Transverse colon (tissue), 4 donors: ENCODE results near the gene NMBR. TPM values are rescaled to one million over a fixed set of nuclear protein-coding genes. Genes with fewer than 3 reads are reported as not detected.
"Not testable (repeated sequence)": the region's sequence is repeated elsewhere in the genome, so short reads cannot be mapped to it uniquely, and the experiment has no call there.

Source experiments
- DNase-seq: peaks from one replicate; pipeline ENCODE4 v3.0.0-alpha.2; 2019
- H3K27ac ChIP-seq, 4 donors: fragments of 200-600 bp; sonication (generic); 2 replicates each; pipeline ENCODE4 v1.5.1; 2016 to 2018; ENCODE audit warnings: inconsistent platforms in 4 of 4
- H3K27me3 ChIP-seq: fragments of 200-600 bp; sonication (generic); 2 replicates; pipeline ENCODE4 v1.5.1; 2017; ENCODE audit warnings: inconsistent platforms
- H3K36me3 ChIP-seq, 4 donors: fragments of 200-600 bp; sonication (generic); 2 replicates each; pipeline ENCODE4 v1.5.1; 2017 to 2019; ENCODE audit warnings: inconsistent platforms in 4 of 4
- H3K4me1 ChIP-seq, 4 donors: fragments of 200-600 bp; sonication (generic); 2 replicates each; pipeline ENCODE4 v1.5.1; 2017 to 2020; ENCODE audit warnings: inconsistent platforms in 4 of 4
- H3K4me3 ChIP-seq, 4 donors: fragments of 200-600 bp; sonication (generic); 1 replicate in 1 of 4; 2 replicates in 3 of 4; pipeline versions ENCODE4 v1.5.1 to v1.6.1; 2017 to 2019; ENCODE audit warnings: inconsistent platforms in 4 of 4
- H3K9me3 ChIP-seq, 2 donors: fragments of 200-600 bp; sonication (generic); 2 replicates each; pipeline ENCODE4 v1.5.1; 2017 to 2019; ENCODE audit warnings: inconsistent platforms in 2 of 2
- CTCF ChIP-seq, 5 experiments: fragments of 200-600 bp in 3 of 5; fragments of 450-650 bp in 2 of 5; sonication (generic) in 3 of 5; IDR thresholded peaks; 1 replicate in 2 of 5; 2 replicates in 3 of 5; pipeline ENCODE4 v1.5.1; 2016 to 2017; ENCODE audit warnings: antibody characterized with exemption in 5 of 5, inconsistent platforms in 3 of 5, mild to moderate bottlenecking in 2 of 5, moderate library complexity in 1 of 5
- EP300 ChIP-seq: sonication (generic); formaldehyde crosslinking; IDR thresholded peaks from one replicate; pipeline ENCODE4 v1.6.1; 2017; ENCODE audit warnings: antibody characterized with exemption, low read depth
- POLR2A ChIP-seq: fragments of 450-650 bp; IDR thresholded peaks from one replicate; pipeline ENCODE4 v1.6.1; 2016; ENCODE audit warnings: antibody characterized with exemption, mild to moderate bottlenecking, moderate library complexity
- POLR2AphosphoS5 ChIP-seq, 3 donors: sonication (generic); formaldehyde crosslinking; IDR thresholded peaks; one replicate each; pipeline ENCODE4 v1.6.1; 2016; ENCODE audit warnings: antibody characterized with exemption in 3 of 3
- WGBS, 2 donors: methylation state at CpG; one replicate each; pipeline ENCODE4 v1.1.5; 2018; ENCODE audit warnings: low coverage in 1 of 2; 5-methylcytosine and 5-hydroxymethylcytosine counted together
- in situ Hi-C, 4 donors: fragments of 200-750 bp; cut with MboI; loops; one replicate each; pipeline versions ENCODE4 v1.15.0 to v1.15.1; 2017; ENCODE audit warnings: low sequenced_read_pairs in 3 of 4, low pct_ligation_motif_present in 1 of 4, low pct_unique_long_range_greater_than_20kb in 1 of 4
- intact Hi-C: fragments of 100-400 bp; cut with DNase I; formaldehyde crosslinking; loops from one replicate; pipeline ENCODE4 v1.15.1; 2023; ENCODE audit warnings: low total_unique reads
- total RNA-seq, 4 donors: library from RNA; depleted of rRNA; stranded (reverse); fragments of >200 nt; gene quantifications; one replicate each; pipeline ENCODE4 v1.1.0, GENCODE V29; 2016

Gene NMBR
- total RNA-seq, 4 donors from 2014 or later, result not detected

GRCh38 chr6:142155091-142155490 lies 8.2 kb upstream of the NMBR start:
- no peaks in the 10 kb centered on the region for H3K27me3 ChIP-seq
- no peaks in the 10 kb centered on the region for H3K36me3 ChIP-seq
- no peaks in the 10 kb centered on the region for H3K9me3 ChIP-seq
- intact Hi-C loops (no loop called here), in situ Hi-C loops (loop anchor here in 3 of 4 donors (25.0 kb wide), 1 partner anchor 232 kb away; no protein-coding TSS in a partner anchor)
- WGBS, 2 donors, result 91 to 94% methylated on average over 3 of the region's 3 CpGs
- no peak overlapping the region for H3K27ac ChIP-seq
- DNase-seq, result no peak
- H3K4me3 ChIP-seq, result no peak overlapping the region
- peaks cover 0 to 11% (median 2%) of the 10 kb centered on the region in 4 donors for H3K4me1 ChIP-seq
- no peak for TF ChIP-seq EP300
- no peak for TF ChIP-seq CTCF (IDR thresholded peaks at IDR 0.05)
- TF ChIP-seq POLR2A, result no peak
- no peak for TF ChIP-seq POLR2AphosphoS5 (IDR thresholded peaks at IDR 0.05)

GRCh38 chr6:142154336-142154735 lies 7.4 kb upstream of the NMBR start:
- Histone ChIP-seq H3K4me3 (no peak overlapping the region), H3K27ac (no peak overlapping the region), H3K9me3 (no peaks in the 10 kb centered on the region), H3K27me3 (no peaks in the 10 kb centered on the region), H3K36me3 (no peaks in the 10 kb centered on the region), H3K4me1 (peaks cover 0 to 18% (median 5%) of the 10 kb centered on the region in 4 donors)
- 75 to 82% methylated on average over 1 of the region's 1 CpG for WGBS, 2 donors
- TF ChIP-seq EP300 (no peak), CTCF (IDR thresholded peaks at IDR 0.05) (no peak), POLR2A (no peak), POLR2AphosphoS5 (IDR thresholded peaks at IDR 0.05) (no peak)
- DNase-seq, result no peak
- in situ Hi-C loops, result loop anchor here in 3 of 4 donors (25.0 kb wide), 1 partner anchor 233 kb away; no protein-coding TSS in a partner anchor
- intact Hi-C loops, result no loop called here

GRCh38 chr6:142153196-142153595 lies 6.3 kb upstream of the NMBR start:
- intact Hi-C loops, result no loop called here

GRCh38 chr6:142152746-142153145 lies 5.8 kb upstream of the NMBR start:
- Histone ChIP-seq H3K27me3 (no peaks in the 10 kb centered on the region), H3K27ac (no peak overlapping the region), H3K4me1 (peaks cover 0 to 34% (median 21%) of the 10 kb centered on the region in 4 donors), H3K36me3 (no peaks in the 10 kb centered on the region), H3K4me3 (no peak overlapping the region), H3K9me3 (no peaks in the 10 kb centered on the region)
- TF ChIP-seq CTCF (IDR thresholded peaks at IDR 0.05) (no peak), POLR2AphosphoS5 (IDR thresholded peaks at IDR 0.05) (no peak), POLR2A (no peak), EP300 (no peak)
- in situ Hi-C loops (loop anchor here in 3 of 4 donors (25.0 kb wide), 1 partner anchor 235 kb away; no protein-coding TSS in a partner anchor), intact Hi-C loops (no loop called here)
- DNase-seq, result no peak

More at GRCh38 chr6:142153196-142153595, 6.3 kb upstream of the NMBR start:
- Histone ChIP-seq H3K9me3 (no peaks in the 10 kb centered on the region), H3K36me3 (no peaks in the 10 kb centered on the region), H3K27me3 (no peaks in the 10 kb centered on the region), H3K4me3 (no peak overlapping the region), H3K27ac (no peak overlapping the region), H3K4me1 (peaks cover 0 to 29% (median 16%) of the 10 kb centered on the region in 4 donors)
- TF ChIP-seq CTCF (IDR thresholded peaks at IDR 0.05) (no peak), EP300 (no peak), POLR2A (no peak)
- no peak for DNase-seq
- in situ Hi-C loops, result loop anchor here in 3 of 4 donors (25.0 kb wide), 1 partner anchor 234 kb away; no protein-coding TSS in a partner anchor
- 72 to 84% methylated on average over 2 of the region's 2 CpGs for WGBS, 2 donors

- H3K4me1 ChIP-seq, H3K27ac ChIP-seq, H3K27me3 ChIP-seq, intact Hi-C loops, H3K9me3 ChIP-seq, H3K36me3 ChIP-seq, DNase-seq, in situ Hi-C loops, H3K4me3 ChIP-seq: not testable (repeated sequence)
- 88 to 91% methylated on average over 11 to 13 of the region's 13 CpGs for WGBS, 2 donors
These were observed 5.4 kb downstream of the NMBR start for GRCh38 chr6:142141531-142141930.
